Trophoblast cell (in vitro differentiated cells and primary cell): Measurements from ENCODE around the gene VAV1.

Experiments used
- DNase-seq, 2 donors: peaks; one replicate each; pipeline ENCODE4 v3.0.0-alpha.2; 2016
- H2AFZ ChIP-seq: 2 replicates; pipeline ENCODE4 v1.6.1; 2013; ENCODE audit warnings: low read length, moderate library complexity, mild to moderate bottlenecking; ENCODE audit not compliant: insufficient read depth, poor library complexity
- H2AK5ac ChIP-seq: 2 replicates; pipeline ENCODE4 v1.6.1; 2013; ENCODE audit warnings: mild to moderate bottlenecking, low read length
- H2BK120ac ChIP-seq: 2 replicates; pipeline ENCODE4 v1.6.1; 2013; ENCODE audit warnings: low read length, mild to moderate bottlenecking, moderate library complexity; ENCODE audit not compliant: insufficient read depth, poor library complexity
- H2BK12ac ChIP-seq: 2 replicates; pipeline ENCODE4 v1.6.1; 2013; ENCODE audit warnings: mild to moderate bottlenecking, low read length, moderate library complexity
- H2BK5ac ChIP-seq: 2 replicates; pipeline ENCODE4 v1.6.1; 2013; ENCODE audit warnings: low read length, low read depth, moderate library complexity, mild to moderate bottlenecking; ENCODE audit not compliant: poor library complexity
- H3K14ac ChIP-seq: 2 replicates; pipeline ENCODE4 v1.6.1; 2013; ENCODE audit warnings: mild to moderate bottlenecking, low read length
- H3K18ac ChIP-seq: 2 replicates; pipeline ENCODE4 v1.6.1; 2013; ENCODE audit warnings: mild to moderate bottlenecking, low read length
- H3K23ac ChIP-seq: 2 replicates; pipeline ENCODE4 v1.6.1; 2013; ENCODE audit warnings: low read length
- H3K27ac ChIP-seq: 2 replicates; pipeline ENCODE4 v1.5.1; 2013; ENCODE audit warnings: low read depth, mild to moderate bottlenecking, inconsistent platforms, low read length, moderate library complexity
- H3K27me3 ChIP-seq: 2 replicates; pipeline ENCODE4 v1.6.1; 2013; ENCODE audit warnings: inconsistent platforms, mild to moderate bottlenecking, low read length, moderate library complexity; ENCODE audit not compliant: insufficient read depth
- H3K36me3 ChIP-seq, 2 experiments: 1 replicate in 1 of 2; 2 replicates in 1 of 2; pipeline ENCODE4 v1.6.1; 2013; ENCODE audit warnings: low read length in 2 of 2, mild to moderate bottlenecking in 2 of 2, moderate library complexity in 1 of 2; ENCODE audit not compliant: insufficient read depth in 2 of 2, control insufficient read depth in 1 of 2
- H3K4ac ChIP-seq: 2 replicates; pipeline ENCODE4 v1.6.1; 2013; ENCODE audit warnings: low read depth, mild to moderate bottlenecking, low read length, moderate library complexity
- H3K4me1 ChIP-seq, 2 experiments: 1 replicate in 1 of 2; 2 replicates in 1 of 2; pipeline ENCODE4 v1.6.1; 2013; ENCODE audit warnings: low read length in 2 of 2, mild to moderate bottlenecking in 2 of 2, moderate library complexity in 1 of 2; ENCODE audit not compliant: insufficient read depth in 2 of 2, control insufficient read depth in 1 of 2
- H3K4me2 ChIP-seq: 2 replicates; pipeline ENCODE4 v1.6.1; 2013; ENCODE audit warnings: inconsistent platforms, mild to moderate bottlenecking, low read length, moderate library complexity
- H3K4me3 ChIP-seq: 2 replicates; pipeline ENCODE4 v1.5.1; 2013; ENCODE audit warnings: mild to moderate bottlenecking, low read depth, low read length, inconsistent platforms
- H3K79me1 ChIP-seq: one replicate; pipeline ENCODE4 v1.6.1; 2013; ENCODE audit warnings: low read length
- H3K79me2 ChIP-seq: 2 replicates; pipeline ENCODE4 v1.6.1; 2013; ENCODE audit warnings: low read length, mild to moderate bottlenecking; ENCODE audit not compliant: control insufficient read depth, insufficient read depth, poor library complexity
- H3K9ac ChIP-seq: 2 replicates; pipeline ENCODE4 v1.6.1; 2013; ENCODE audit warnings: mild to moderate bottlenecking, low read length
- H3K9me3 ChIP-seq: 2 replicates; pipeline ENCODE4 v1.6.1; 2013; ENCODE audit warnings: low read depth, mild to moderate bottlenecking, control low read depth, inconsistent platforms, low read length; ENCODE audit not compliant: insufficient read depth
- H4K12ac ChIP-seq: 2 replicates; pipeline ENCODE4 v1.6.1; 2013; ENCODE audit warnings: low read depth, mild to moderate bottlenecking, low read length, moderate library complexity
- H4K8ac ChIP-seq: 2 replicates; pipeline ENCODE4 v1.6.1; 2013; ENCODE audit warnings: low read depth, mild to moderate bottlenecking, low read length, moderate library complexity
- H4K91ac ChIP-seq: one replicate; pipeline ENCODE4 v1.6.1; 2013; ENCODE audit warnings: low read depth, mild to moderate bottlenecking, low read length, moderate library complexity
- WGBS: extraction: QIAGEN DNeasy Blood & Tissue Kit; methylation state at CpG from one replicate; pipeline ENCODE4 v1.1.7; 2013; ENCODE audit warnings: missing lambda C conversion rate; ENCODE audit not compliant: insufficient read length, insufficient coverage; ENCODE audit errors: extremely low coverage; 5-methylcytosine and 5-hydroxymethylcytosine counted together

The VAV1 gene

GRCh38 chr19:6751189-6751588, 21.3 kb upstream of the VAV1 start:
- no peaks in the 10 kb centered on the region for H3K79me2 ChIP-seq
- H3K4me3 ChIP-seq, result no peak overlapping the region
- no peak overlapping the region for H4K8ac ChIP-seq
- no peak overlapping the region for H3K18ac ChIP-seq
- H2AK5ac ChIP-seq, result no peak overlapping the region
- H2BK12ac ChIP-seq, result no peak overlapping the region
- no peak overlapping the region for H3K27ac ChIP-seq
- no peaks in the 10 kb centered on the region for H3K27me3 ChIP-seq
- H4K12ac ChIP-seq, result no peak overlapping the region
- H3K14ac ChIP-seq, result no peak overlapping the region
- no peak overlapping the region for H2AFZ ChIP-seq
- H3K9ac ChIP-seq, result no peak overlapping the region
- DNase-seq, result peak; percentile 61 to 73
- no peak overlapping the region for H3K23ac ChIP-seq
- no peak overlapping the region for H3K4ac ChIP-seq
- H3K79me1 ChIP-seq, result no peaks in the 10 kb centered on the region
- H3K4me2 ChIP-seq, result no peak overlapping the region
- H4K91ac ChIP-seq, result no peak overlapping the region
- peaks cover 5% of the 10 kb centered on the region for H3K9me3 ChIP-seq
- no CpG with 5 or more reads among the region's 16 CpGs for WGBS
- H2BK120ac ChIP-seq, result no peak overlapping the region
- H2BK5ac ChIP-seq, result no peak overlapping the region
- peaks cover 3% of the 10 kb centered on the region in 2 experiments for H3K4me1 ChIP-seq
- H3K36me3 ChIP-seq, result peaks cover 71 to 75% of the 10 kb centered on the region in 2 experiments

GRCh38 chr19:6752256-6753177, 20.0 kb upstream of the VAV1 start:
- H3K9ac ChIP-seq, result no peak overlapping the region
- H3K79me1 ChIP-seq, result no peaks in the 10 kb centered on the region
- H4K12ac ChIP-seq, result peak overlapping the region; percentile 44
- H3K18ac ChIP-seq, result no peak overlapping the region
- H3K23ac ChIP-seq, result no peak overlapping the region
- no peaks in the 10 kb centered on the region for H3K27me3 ChIP-seq
- peaks cover 3% of the 10 kb centered on the region in 2 experiments for H3K4me1 ChIP-seq
- no peak overlapping the region for H3K4me3 ChIP-seq
- no peak overlapping the region for H3K14ac ChIP-seq
- peaks cover 3% of the 10 kb centered on the region for H3K9me3 ChIP-seq
- no peak overlapping the region for H3K4ac ChIP-seq
- H2BK5ac ChIP-seq, result no peak overlapping the region
- peak overlapping the region; percentile 50 for H3K4me2 ChIP-seq
- no peak overlapping the region for H3K27ac ChIP-seq
- peaks cover 62 to 66% of the 10 kb centered on the region in 2 experiments for H3K36me3 ChIP-seq
- peak overlapping the region; percentile 1 for H2AFZ ChIP-seq
- no peak overlapping the region for H2BK120ac ChIP-seq
- DNase-seq, result no peak
- H3K79me2 ChIP-seq, result no peaks in the 10 kb centered on the region
- H4K8ac ChIP-seq, result no peak overlapping the region
- no peak overlapping the region for H2AK5ac ChIP-seq
- WGBS, result no CpG with 5 or more reads among the region's 50 CpGs
- no peak overlapping the region for H2BK12ac ChIP-seq
- no peak overlapping the region for H4K91ac ChIP-seq

GRCh38 chr19:6753178-6754031, 19.1 kb upstream of the VAV1 start:
- Histone ChIP-seq H2BK12ac (no peak overlapping the region), H3K9ac (no peak overlapping the region), H4K8ac (peak overlapping the region; percentile 13), H3K18ac (no peak overlapping the region), H3K9me3 (peaks cover 3% of the 10 kb centered on the region), H3K27me3 (no peaks in the 10 kb centered on the region), H3K79me1 (no peaks in the 10 kb centered on the region), H2BK120ac (no peak overlapping the region), H2AFZ (peak overlapping the region; percentile 1), H3K79me2 (no peaks in the 10 kb centered on the region), H3K14ac (no peak overlapping the region), H3K4me1 (peaks cover 3% of the 10 kb centered on the region in 2 experiments), H3K4me3 (peak overlapping the region; percentile 41), H3K4me2 (peak overlapping the region; percentile 50), H4K91ac (no peak overlapping the region), H2AK5ac (no peak overlapping the region), H4K12ac (no peak overlapping the region), H3K4ac (no peak overlapping the region), H3K27ac (no peak overlapping the region), H2BK5ac (no peak overlapping the region), H3K23ac (no peak overlapping the region), H3K36me3 (peaks cover 61 to 62% of the 10 kb centered on the region in 2 experiments)
- WGBS, result no CpG with 5 or more reads among the region's 50 CpGs
- peak; percentile 61 to 68 for DNase-seq

GRCh38 chr19:6754136-6754535, 18.4 kb upstream of the VAV1 start:
- Histone ChIP-seq H3K4ac (no peak overlapping the region), H3K27me3 (no peaks in the 10 kb centered on the region), H2AK5ac (no peak overlapping the region), H3K9me3 (peaks cover 3% of the 10 kb centered on the region), H3K36me3 (peaks cover 61 to 67% of the 10 kb centered on the region in 2 experiments), H2AFZ (no peak overlapping the region), H3K14ac (no peak overlapping the region), H3K79me2 (no peaks in the 10 kb centered on the region), H2BK12ac (no peak overlapping the region), H3K79me1 (no peaks in the 10 kb centered on the region), H3K27ac (no peak overlapping the region), H2BK120ac (no peak overlapping the region), H3K4me1 (peaks cover 3% of the 10 kb centered on the region in 2 experiments), H4K91ac (no peak overlapping the region), H4K12ac (no peak overlapping the region), H3K18ac (no peak overlapping the region), H4K8ac (no peak overlapping the region), H3K23ac (no peak overlapping the region), H2BK5ac (no peak overlapping the region), H3K4me2 (no peak overlapping the region), H3K4me3 (no peak overlapping the region), H3K9ac (no peak overlapping the region)
- no peak for DNase-seq
- no CpG with 5 or more reads among the region's 22 CpGs for WGBS
